Measurements from ENCODE around the gene NLRC5.

GRCh38 chr16:57023541-57024249 lies 34.3 kb downstream of the NLRC5 start:
- TF ChIP-seq, protein P1, sequence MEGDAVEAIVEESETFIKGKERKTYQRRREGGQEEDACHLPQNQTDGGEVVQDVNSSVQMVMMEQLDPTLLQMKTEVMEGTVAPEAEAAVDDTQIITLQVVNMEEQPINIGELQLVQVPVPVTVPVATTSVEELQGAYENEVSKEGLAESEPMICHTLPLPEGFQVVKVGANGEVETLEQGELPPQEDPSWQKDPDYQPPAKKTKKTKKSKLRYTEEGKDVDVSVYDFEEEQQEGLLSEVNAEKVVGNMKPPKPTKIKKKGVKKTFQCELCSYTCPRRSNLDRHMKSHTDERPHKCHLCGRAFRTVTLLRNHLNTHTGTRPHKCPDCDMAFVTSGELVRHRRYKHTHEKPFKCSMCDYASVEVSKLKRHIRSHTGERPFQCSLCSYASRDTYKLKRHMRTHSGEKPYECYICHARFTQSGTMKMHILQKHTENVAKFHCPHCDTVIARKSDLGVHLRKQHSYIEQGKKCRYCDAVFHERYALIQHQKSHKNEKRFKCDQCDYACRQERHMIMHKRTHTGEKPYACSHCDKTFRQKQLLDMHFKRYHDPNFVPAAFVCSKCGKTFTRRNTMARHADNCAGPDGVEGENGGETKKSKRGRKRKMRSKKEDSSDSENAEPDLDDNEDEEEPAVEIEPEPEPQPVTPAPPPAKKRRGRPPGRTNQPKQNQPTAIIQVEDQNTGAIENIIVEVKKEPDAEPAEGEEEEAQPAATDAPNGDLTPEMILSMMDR (IDR thresholded peaks at IDR 0.05) = no peak
- no peak for TF ChIP-seq POLR2A (IDR thresholded peaks at IDR 0.05)
- no peak for TF ChIP-seq POLR2AphosphoS5 (IDR thresholded peaks at IDR 0.05; ENCODE audit: insufficient read depth in 1 of 2, low read depth in 1 of 2)

Measured in vagina (tissue), 2 donors.